Osteocyte (in vitro differentiated cells): ENCODE data around the gene KCNV2. TPM values are rescaled to one million over a fixed set of nuclear protein-coding genes. Genes with fewer than 3 reads are reported as not detected.

ENCODE experiments used
- DNase-seq: peaks from one replicate; pipeline ENCODE4 v3.0.0; 2021; ENCODE audit warnings: mixed read lengths; ENCODE audit not compliant: unreplicated experiment; ENCODE audit errors: extremely low spot score
- H3K27ac Mint-ChIP-seq: one replicate; pipeline ENCODE4 v1.8.0; 2021; ENCODE audit warnings: mild to moderate bottlenecking, mixed read lengths; ENCODE audit not compliant: unreplicated experiment
- H3K27me3 Mint-ChIP-seq: one replicate; pipeline ENCODE4 v1.8.0; 2021; ENCODE audit warnings: mixed read lengths; ENCODE audit not compliant: unreplicated experiment
- H3K36me3 Mint-ChIP-seq: one replicate; pipeline ENCODE4 v1.8.0; 2021; ENCODE audit warnings: mixed read lengths; ENCODE audit not compliant: unreplicated experiment
- H3K4me1 Mint-ChIP-seq: one replicate; pipeline ENCODE4 v1.8.0; 2021; ENCODE audit warnings: mixed read lengths; ENCODE audit not compliant: unreplicated experiment
- H3K4me3 Mint-ChIP-seq: one replicate; pipeline ENCODE4 v1.8.0; 2021; ENCODE audit warnings: mild to moderate bottlenecking, moderate library complexity, mixed read lengths; ENCODE audit not compliant: unreplicated experiment
- H3K9me3 Mint-ChIP-seq: one replicate; pipeline ENCODE4 v1.8.0; 2021; ENCODE audit warnings: mixed read lengths; ENCODE audit not compliant: unreplicated experiment
- CTCF ChIP-seq: fragments of 200-600 bp; sonication (generic); IDR thresholded peaks from 2 replicates; pipeline ENCODE4 v1.5.0; 2021; ENCODE audit warnings: antibody characterized with exemption, mild to moderate bottlenecking, moderate library complexity
- total RNA-seq: library from RNA; stranded (reverse); gene quantifications from 2 replicates; pipeline ENCODE4 v1.2.1, GENCODE V29; 2021

The KCNV2 gene
- total RNA-seq, 1 donor from 2014 or later, result not detected

GRCh38 chr9:2725126-2725525 is 7.8 kb downstream of the KCNV2 start:
- Mint-ChIP-seq H3K9me3 (no peaks in the 10 kb centered on the region), H3K36me3 (no peaks in the 10 kb centered on the region), H3K4me1 (peaks cover 14% of the 10 kb centered on the region), H3K4me3 (no peak overlapping the region), H3K27me3 (no peaks in the 10 kb centered on the region), H3K27ac (no peak overlapping the region)
- DNase-seq, result no peak
- no peak for TF ChIP-seq CTCF

- H3K4me1 Mint-ChIP-seq, result peaks cover 14% of the 10 kb centered on the region
- TF ChIP-seq CTCF, result no peak
- no peak overlapping the region for H3K4me3 Mint-ChIP-seq
- no peak for DNase-seq
- H3K9me3 Mint-ChIP-seq, result no peaks in the 10 kb centered on the region
- H3K27me3 Mint-ChIP-seq, result no peaks in the 10 kb centered on the region
- no peak overlapping the region for H3K27ac Mint-ChIP-seq
- no peaks in the 10 kb centered on the region for H3K36me3 Mint-ChIP-seq
Observed at GRCh38 chr9:2725898-2726649, 8.8 kb downstream of the KCNV2 start.

GRCh38 chr9:2726650-2727340 is 9.5 kb downstream of the KCNV2 start:
- no peak overlapping the region for H3K27ac Mint-ChIP-seq

GRCh38 chr9:2727374-2727773 is 10.1 kb downstream of the KCNV2 start:
- no peak overlapping the region for H3K4me3 Mint-ChIP-seq
- no peak for TF ChIP-seq CTCF
- H3K4me1 Mint-ChIP-seq, result peaks cover 14% of the 10 kb centered on the region
- no peaks in the 10 kb centered on the region for H3K9me3 Mint-ChIP-seq
- no peaks in the 10 kb centered on the region for H3K36me3 Mint-ChIP-seq
- H3K27ac Mint-ChIP-seq, result no peak overlapping the region
- DNase-seq, result no peak
- H3K27me3 Mint-ChIP-seq, result no peaks in the 10 kb centered on the region

More at GRCh38 chr9:2726650-2727340, 9.5 kb downstream of the KCNV2 start:
- H3K36me3 Mint-ChIP-seq, result no peaks in the 10 kb centered on the region
- DNase-seq, result no peak
- H3K27me3 Mint-ChIP-seq, result no peaks in the 10 kb centered on the region
- H3K4me3 Mint-ChIP-seq, result no peak overlapping the region
- peaks cover 14% of the 10 kb centered on the region for H3K4me1 Mint-ChIP-seq
- H3K9me3 Mint-ChIP-seq, result no peaks in the 10 kb centered on the region
- no peak for TF ChIP-seq CTCF

GRCh38 chr9:2727966-2728613 is 10.8 kb downstream of the KCNV2 start:
- Mint-ChIP-seq H3K27me3 (no peaks in the 10 kb centered on the region), H3K4me1 (peaks cover 13% of the 10 kb centered on the region), H3K4me3 (no peak overlapping the region), H3K27ac (no peak overlapping the region), H3K9me3 (no peaks in the 10 kb centered on the region), H3K36me3 (no peaks in the 10 kb centered on the region)
- peak; percentile 69 for TF ChIP-seq CTCF
- no peak for DNase-seq
